ENCODE results near the gene CDC123.
"Not testable (repeated sequence)": the region's sequence is repeated elsewhere in the genome, so short reads cannot be mapped to it uniquely, and the experiment has no call there.

CDC123 gene

DNA sequence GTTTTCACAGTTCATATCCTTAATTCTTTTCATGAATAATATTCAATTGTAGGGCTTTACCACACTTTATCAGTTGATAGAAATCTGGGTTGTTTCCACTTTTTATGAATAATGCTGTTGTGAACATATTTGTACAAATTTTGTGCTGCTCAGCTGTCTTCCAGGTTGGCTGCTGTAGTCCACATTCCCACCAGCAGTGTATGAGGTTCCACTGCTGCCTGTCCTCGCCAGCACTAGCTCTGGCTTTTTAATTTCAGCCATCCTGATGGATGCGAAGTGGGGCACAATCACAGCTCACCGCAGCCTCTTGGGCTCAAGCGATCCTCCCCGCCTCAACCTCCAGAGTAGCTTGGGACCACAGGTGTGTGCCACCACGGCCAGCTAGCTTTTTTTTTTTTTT lies 33.1 kb upstream of the CDC123 start:
- TF ChIP-seq, protein P1, sequence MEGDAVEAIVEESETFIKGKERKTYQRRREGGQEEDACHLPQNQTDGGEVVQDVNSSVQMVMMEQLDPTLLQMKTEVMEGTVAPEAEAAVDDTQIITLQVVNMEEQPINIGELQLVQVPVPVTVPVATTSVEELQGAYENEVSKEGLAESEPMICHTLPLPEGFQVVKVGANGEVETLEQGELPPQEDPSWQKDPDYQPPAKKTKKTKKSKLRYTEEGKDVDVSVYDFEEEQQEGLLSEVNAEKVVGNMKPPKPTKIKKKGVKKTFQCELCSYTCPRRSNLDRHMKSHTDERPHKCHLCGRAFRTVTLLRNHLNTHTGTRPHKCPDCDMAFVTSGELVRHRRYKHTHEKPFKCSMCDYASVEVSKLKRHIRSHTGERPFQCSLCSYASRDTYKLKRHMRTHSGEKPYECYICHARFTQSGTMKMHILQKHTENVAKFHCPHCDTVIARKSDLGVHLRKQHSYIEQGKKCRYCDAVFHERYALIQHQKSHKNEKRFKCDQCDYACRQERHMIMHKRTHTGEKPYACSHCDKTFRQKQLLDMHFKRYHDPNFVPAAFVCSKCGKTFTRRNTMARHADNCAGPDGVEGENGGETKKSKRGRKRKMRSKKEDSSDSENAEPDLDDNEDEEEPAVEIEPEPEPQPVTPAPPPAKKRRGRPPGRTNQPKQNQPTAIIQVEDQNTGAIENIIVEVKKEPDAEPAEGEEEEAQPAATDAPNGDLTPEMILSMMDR (IDR thresholded peaks at IDR 0.05; ENCODE audit: low read depth, low read length, missing control alignments): no peak
- no peak for DNase-seq (ENCODE audit: low read depth)
- no peak overlapping the region for H3K4me3 ChIP-seq (ENCODE audit: low read depth, low read length)

DNA sequence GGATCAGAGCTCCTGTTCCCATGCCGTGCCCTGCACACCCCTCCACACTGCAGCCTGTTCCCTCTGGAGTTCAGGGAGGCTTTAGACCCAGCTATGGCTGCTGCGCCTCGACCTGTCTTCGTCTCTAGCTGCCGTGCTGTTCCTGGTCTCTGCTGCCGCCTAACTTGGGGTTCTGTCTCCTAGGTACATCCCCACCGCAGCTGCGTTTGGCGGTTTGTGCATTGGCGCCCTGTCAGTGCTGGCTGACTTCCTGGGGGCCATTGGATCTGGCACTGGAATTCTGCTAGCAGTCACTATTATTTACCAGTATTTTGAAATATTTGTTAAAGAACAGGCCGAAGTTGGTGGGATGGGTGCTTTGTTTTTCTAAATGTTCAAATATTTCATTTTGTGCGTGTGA lies 31.9 kb upstream of the CDC123 start:
- DNase-seq (ENCODE audit: low read depth): no peak
- H3K4me3 ChIP-seq (ENCODE audit: low read depth, low read length): no peak overlapping the region
- TF ChIP-seq, protein P1 (IDR thresholded peaks at IDR 0.05; ENCODE audit: low read depth, low read length, missing control alignments): no peak

DNA sequence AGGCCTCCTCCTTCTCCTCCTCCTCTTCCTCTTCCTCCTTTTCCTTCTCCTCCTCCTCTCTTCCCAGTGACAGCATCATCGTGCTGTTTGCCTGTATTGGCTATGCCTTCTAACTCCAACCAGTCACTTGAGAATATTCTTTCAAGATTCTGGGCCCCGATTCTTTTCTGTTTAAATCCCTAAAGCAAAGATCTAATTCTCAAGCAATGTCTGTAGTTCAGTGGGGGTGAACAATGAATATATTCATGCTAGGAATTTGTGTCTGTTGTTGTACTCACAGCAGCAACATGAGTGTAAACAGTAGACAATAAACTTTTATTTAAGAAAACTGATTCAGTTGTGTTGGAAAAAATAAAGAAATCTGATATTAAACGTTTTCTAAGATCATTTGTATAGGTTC lies 31.0 kb upstream of the CDC123 start:
- TF ChIP-seq, protein P1 (IDR thresholded peaks at IDR 0.05; ENCODE audit: low read depth, low read length, missing control alignments): no peak
- no peak for DNase-seq (ENCODE audit: low read depth)
- no peak overlapping the region for H3K4me3 ChIP-seq (ENCODE audit: low read depth, low read length)

DNA sequence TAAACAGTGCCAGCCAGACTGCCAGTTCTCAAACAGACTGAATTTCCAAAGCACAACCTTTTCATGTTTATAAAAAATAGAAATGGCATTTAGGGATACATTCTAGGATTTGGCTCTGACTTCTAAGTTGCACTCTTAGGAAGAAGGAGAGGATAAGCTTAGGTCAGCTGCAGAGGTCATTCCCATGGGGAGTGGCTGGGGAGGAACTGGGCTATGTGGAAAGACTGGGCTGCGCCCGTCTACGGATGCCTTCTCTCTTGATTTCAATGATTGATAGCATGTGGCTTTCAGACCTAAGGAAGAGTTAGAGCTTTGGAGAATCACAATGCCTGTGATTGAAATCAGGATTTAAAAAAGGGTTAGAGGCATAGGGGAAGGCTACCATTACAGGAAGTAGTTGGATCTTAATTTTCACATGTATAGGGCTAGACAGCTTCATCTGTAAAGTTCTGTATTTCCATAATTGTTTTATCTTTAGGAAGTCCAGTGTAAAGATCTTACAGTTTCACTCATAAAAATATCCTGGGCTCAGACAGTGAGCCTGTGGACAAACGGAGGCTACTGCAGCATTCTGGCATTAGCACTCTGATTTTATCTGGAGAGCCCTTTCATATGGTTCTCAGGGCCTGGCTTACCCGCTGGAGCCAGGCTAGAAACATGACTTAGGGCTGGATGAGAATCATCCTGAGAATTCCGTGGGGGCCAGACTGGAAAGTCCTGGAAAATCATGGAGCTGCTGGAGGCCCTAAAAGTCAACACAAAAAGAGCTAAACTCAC lies 29.8 kb upstream of the CDC123 start:
- TF ChIP-seq, protein P1 (IDR thresholded peaks at IDR 0.05; ENCODE audit: low read depth, low read length, missing control alignments): no peak
- no peak overlapping the region for H3K4me3 ChIP-seq (ENCODE audit: low read depth, low read length)

DNA sequence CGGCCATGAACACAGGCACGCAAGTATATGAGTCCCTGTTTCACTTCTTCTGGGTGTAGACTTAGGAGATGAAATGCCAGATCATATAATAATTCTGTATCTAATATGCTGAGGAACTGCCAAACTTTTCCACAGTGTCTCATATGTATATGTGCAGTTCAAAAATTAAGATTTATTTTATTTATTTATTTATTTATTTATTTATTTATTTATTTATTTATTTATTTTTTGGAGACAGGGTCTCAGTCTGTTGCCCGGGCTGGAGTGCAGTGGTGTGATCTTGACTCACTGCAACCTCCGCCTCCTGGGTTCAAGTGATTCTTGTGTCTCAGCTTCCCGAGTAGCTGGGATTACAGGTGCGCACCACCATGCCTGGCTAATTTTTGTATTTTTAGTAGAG lies 24.5 kb upstream of the CDC123 start:
- DNase-seq (ENCODE audit: low read depth); H3K4me3 ChIP-seq (ENCODE audit: low read depth, low read length): not testable (repeated sequence)

More for the DNA sequence above, 29.8 kb upstream of the CDC123 start:
- no peak for DNase-seq (ENCODE audit: low read depth)

DNA sequence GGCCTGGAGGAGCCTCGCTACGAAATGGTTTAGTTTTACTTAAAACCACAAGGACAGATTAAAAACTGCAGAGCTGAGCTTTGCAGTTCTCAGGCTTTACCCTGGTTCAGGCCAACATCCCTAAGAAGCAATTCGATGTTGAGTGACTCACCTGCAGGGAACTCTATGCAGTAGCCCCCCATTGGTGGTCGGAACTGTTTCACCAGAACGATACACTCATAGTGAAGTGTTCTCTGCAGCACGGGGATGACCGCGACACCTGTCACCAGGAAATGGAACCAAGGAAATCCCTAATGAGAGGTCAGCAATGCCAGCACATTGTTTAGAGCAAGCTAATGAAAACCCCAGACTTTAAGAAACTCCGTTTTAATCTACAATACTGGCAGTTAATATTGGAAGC lies 18.3 kb upstream of the CDC123 start:
- TF ChIP-seq, protein P1 (IDR thresholded peaks at IDR 0.05; ENCODE audit: low read depth, low read length, missing control alignments): no peak
- no peak overlapping the region for H3K4me3 ChIP-seq (ENCODE audit: low read depth, low read length)
- no peak for DNase-seq (ENCODE audit: low read depth)

DNA sequence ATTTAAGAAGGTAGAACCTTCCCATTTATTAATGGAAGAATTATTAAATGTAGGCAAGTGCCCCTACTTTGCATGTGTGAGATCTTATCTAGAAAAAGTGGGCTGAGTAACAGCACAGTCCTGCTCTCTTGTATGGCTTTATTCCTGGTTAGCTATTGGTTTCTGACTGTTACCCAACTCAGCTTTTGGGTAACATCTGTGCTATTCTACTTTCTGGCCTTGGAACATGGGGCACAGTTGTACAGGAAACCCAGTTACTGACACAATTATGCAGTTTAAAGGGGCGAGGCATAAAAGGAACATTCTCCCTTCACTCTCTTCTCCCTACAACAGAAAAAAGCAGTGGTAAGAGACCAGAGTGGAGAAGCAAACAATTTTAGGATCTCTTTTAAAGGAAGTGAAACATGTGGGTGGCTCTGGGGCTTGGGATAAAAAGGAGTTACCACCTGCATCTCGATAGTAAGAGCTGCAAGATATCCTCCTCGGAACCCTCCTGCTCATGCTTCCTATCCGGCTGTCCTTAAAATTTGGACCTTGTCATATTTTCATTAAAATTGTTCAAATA lies 16.3 kb upstream of the CDC123 start:
- no peak for DNase-seq (ENCODE audit: low read depth)
- H3K4me3 ChIP-seq (ENCODE audit: low read depth, low read length): no peak overlapping the region
- TF ChIP-seq, protein P1 (IDR thresholded peaks at IDR 0.05; ENCODE audit: low read depth, low read length, missing control alignments): no peak

All from GM12864 (cell line).